Sigmoid colon (tissue), 7 donors: Measurements from ENCODE around the gene TEAD4. TPM values are rescaled to one million over a fixed set of nuclear protein-coding genes. Genes with fewer than 3 reads are reported as not detected.

Experiments used
- DNase-seq: peaks from one replicate; pipeline ENCODE4 v3.0.0-alpha.2; 2019
- H3K27ac ChIP-seq, 4 donors: fragments of 200-600 bp; sonication (generic); one replicate each; pipeline ENCODE4 v1.5.1; 2016 to 2019; ENCODE audit warnings: mild to moderate bottlenecking in 1 of 4
- H3K27me3 ChIP-seq, 3 donors: fragments of 200-600 bp; sonication (generic); one replicate each; pipeline ENCODE4 v1.5.1; 2019; ENCODE audit warnings: mild to moderate bottlenecking in 1 of 3
- H3K36me3 ChIP-seq, 4 donors: fragments of 200-600 bp; sonication (generic); one replicate each; pipeline ENCODE4 v1.5.1; 2016 to 2019
- H3K4me1 ChIP-seq, 4 donors: fragments of 200-600 bp; sonication (generic); one replicate each; pipeline ENCODE4 v1.5.1; 2017 to 2019
- H3K4me3 ChIP-seq, 4 donors: fragments of 200-600 bp; sonication (generic); one replicate each; pipeline ENCODE4 v1.5.1; 2017 to 2019; ENCODE audit warnings: mild to moderate bottlenecking in 2 of 4, moderate library complexity in 1 of 4
- H3K9me3 ChIP-seq, 4 donors: fragments of 200-600 bp in 3 of 4; sonication (generic) in 3 of 4; one replicate each; pipeline versions ENCODE4 v1.5.1 to v1.6.1; 2013 to 2019
- CTCF ChIP-seq, 4 experiments: fragments of 450-650 bp in 3 of 4; fragments of 200-600 bp in 1 of 4; IDR thresholded peaks; one replicate each; pipeline ENCODE4 v1.5.1; 2016 to 2019; ENCODE audit warnings: antibody characterized with exemption in 4 of 4, mild to moderate bottlenecking in 3 of 4, moderate library complexity in 2 of 4
- EP300 ChIP-seq, 4 donors: sonication (generic); formaldehyde crosslinking; IDR thresholded peaks; one replicate each; pipeline ENCODE4 v1.6.1; 2017; ENCODE audit warnings: antibody characterized with exemption in 4 of 4
- POLR2A ChIP-seq, 2 donors: fragments of 450-650 bp; IDR thresholded peaks; one replicate each; pipeline ENCODE4 v1.6.1; 2016; ENCODE audit warnings: antibody characterized with exemption in 2 of 2, mild to moderate bottlenecking in 2 of 2, moderate library complexity in 2 of 2
- POLR2AphosphoS5 ChIP-seq, 4 donors: sonication (generic); formaldehyde crosslinking; IDR thresholded peaks; one replicate each; pipeline ENCODE4 v1.6.1; 2017; ENCODE audit warnings: antibody characterized with exemption in 4 of 4
- WGBS, 2 donors: extraction: QIAGEN DNeasy Blood & Tissue Kit; methylation state at CpG; one replicate each; pipeline ENCODE4 v1.1.7; 2013; 5-methylcytosine and 5-hydroxymethylcytosine counted together
- intact Hi-C: fragments of 100-400 bp; cut with DNase I; formaldehyde crosslinking; loops from one replicate; pipeline ENCODE4 v1.15.1; 2023
- polyA plus RNA-seq, 3 donors: library from polyadenylated mRNA; stranded (reverse); fragments of 200-250 nt; gene quantifications; one replicate each; pipeline ENCODE4 v1.2.3, GENCODE V29; 2013
- total RNA-seq, 4 donors: library from RNA; depleted of rRNA; stranded (reverse); fragments of >200 nt; gene quantifications; one replicate each; pipeline ENCODE4 v1.1.0, GENCODE V29; 2016
- donor health status: healthy with polysubstance abuse.
- donor health status: Bipolar disorder and iron deficiency.
- donor health status: healthy.

The TEAD4 gene
- total and polyA plus RNA-seq, 7 donors: 1.6 to 31.2 (median 3.8) TPM

GRCh38 chr12:2944401-2945047 is 14.7 kb upstream of the TEAD4 start:
- DNase-seq: peak; percentile 66
- TF ChIP-seq POLR2AphosphoS5 (IDR thresholded peaks at IDR 0.05) (peak in 1 of 4 donors; percentile 12), CTCF (IDR thresholded peaks at IDR 0.05) (peak in 3 of 4 experiments; percentile 45 to 57 (median 53)), POLR2A (IDR thresholded peaks at IDR 0.05) (no peak)
- no peak overlapping the region for H3K27ac ChIP-seq
- H3K36me3 ChIP-seq: peaks cover 0 to 20% (median 7%) of the 10 kb centered on the region in 4 donors
- intact Hi-C loops: loop anchor here (5.0 kb wide), 1 partner anchor 92 kb away; no protein-coding TSS in a partner anchor
- H3K9me3 ChIP-seq: no peaks in the 10 kb centered on the region
- H3K27me3 ChIP-seq: no peaks in the 10 kb centered on the region
- 15 to 33% methylated on average over 24 of the region's 24 CpGs for WGBS, 2 donors
- no peaks in the 10 kb centered on the region for H3K4me1 ChIP-seq
- H3K4me3 ChIP-seq: no peak overlapping the region

- no peak overlapping the region for H3K4me3 ChIP-seq
- no peak for TF ChIP-seq CTCF (IDR thresholded peaks at IDR 0.05)
- H3K4me1 ChIP-seq: no peaks in the 10 kb centered on the region
- H3K36me3 ChIP-seq: peaks cover 0 to 5% (median 0%) of the 10 kb centered on the region in 4 donors
- WGBS, 2 donors: 82 to 83% methylated on average over 4 of the region's 4 CpGs
- H3K9me3 ChIP-seq: no peaks in the 10 kb centered on the region
- DNase-seq: no peak
- H3K27ac ChIP-seq: no peak overlapping the region
- no peaks in the 10 kb centered on the region for H3K27me3 ChIP-seq
- intact Hi-C loops: no loop called here
Observed at GRCh38 chr12:2949411-2949810, 9.8 kb upstream of the TEAD4 start.

GRCh38 chr12:2955888-2956287 is 3.3 kb upstream of the TEAD4 start:
- peaks cover 0 to 23% (median 22%) of the 10 kb centered on the region in 4 donors for H3K4me1 ChIP-seq
- whole genome bisulfite sequencing, 2 donors: 84 to 93% methylated on average over 1 of the region's 1 CpG
- no peaks in the 10 kb centered on the region for H3K9me3 ChIP-seq
- H3K4me3 ChIP-seq: no peak overlapping the region
- intact Hi-C loops: no loop called here
- no peaks in the 10 kb centered on the region for H3K27me3 ChIP-seq
- no peak for DNase-seq
- TF ChIP-seq POLR2AphosphoS5 (IDR thresholded peaks at IDR 0.05) (no peak), POLR2A (IDR thresholded peaks at IDR 0.05) (no peak), EP300 (IDR thresholded peaks at IDR 0.05) (no peak), CTCF (IDR thresholded peaks at IDR 0.05) (no peak)
- no peaks in the 10 kb centered on the region for H3K36me3 ChIP-seq
- no peak overlapping the region for H3K27ac ChIP-seq

GRCh38 chr12:2957816-2958431 is 1.3 kb upstream of the TEAD4 start:
- peak overlapping the region in 3 of 4 donors; percentile 81 to 91 (median 83) for H3K27ac ChIP-seq
- intact Hi-C loops: no loop called here

More at GRCh38 chr12:2957816-2958431, 1.3 kb upstream of the TEAD4 start:
- no peak for DNase-seq
- WGBS, 2 donors: 50 to 65% methylated on average over 11 of the region's 11 CpGs
- H3K4me3 ChIP-seq: peak overlapping the region in 3 of 4 donors; percentile 56 to 69 (median 62)
- H3K36me3 ChIP-seq: no peaks in the 10 kb centered on the region
- TF ChIP-seq EP300 (IDR thresholded peaks at IDR 0.05) (no peak), CTCF (IDR thresholded peaks at IDR 0.05) (no peak), POLR2AphosphoS5 (IDR thresholded peaks at IDR 0.05) (no peak), POLR2A (IDR thresholded peaks at IDR 0.05) (no peak)
- peaks cover 0 to 28% (median 24%) of the 10 kb centered on the region in 4 donors for H3K4me1 ChIP-seq
- no peaks in the 10 kb centered on the region for H3K27me3 ChIP-seq
- no peaks in the 10 kb centered on the region for H3K9me3 ChIP-seq
